ENCODE data around the gene GOLGA1. TPM values are rescaled to one million over a fixed set of nuclear protein-coding genes. Genes with fewer than 3 reads are reported as not detected.

GOLGA1 gene
- total RNA-seq, 2 experiments from 2014 or later = 19.0 to 19.2 TPM

Small RNA genes lying within 50 kb of the gene (small RNA-seq; reads per million reads assigned to genes)
- 0.26 reads per million for gene RNU4-82P

Other genes with a start within 250 kb of the GOLGA1 start
- 13.0 and 17.5 TPM in 2 replicates for gene NR6A1, start 169.8 kb downstream of the GOLGA1 start, total RNA-seq (2014; rRNA removed; shearing (Covaris generic))
- 21.7 and 23.0 TPM in 2 replicates for gene NR6A1, start 169.8 kb downstream of the GOLGA1 start, total RNA-seq (2022)
- 3.4 and 4.4 TPM in 2 replicates for gene OLFML2A, start 163.9 kb downstream of the GOLGA1 start, total RNA-seq (2014; rRNA removed; shearing (Covaris generic))
- 6.0 and 6.7 TPM in 2 replicates for gene OLFML2A, start 163.9 kb downstream of the GOLGA1 start, total RNA-seq (2022)
- not detected in 2 replicates for gene WDR38, start 87.6 kb downstream of the GOLGA1 start, total RNA-seq (2014; rRNA removed; shearing (Covaris generic))
- not detected in 2 replicates for gene WDR38, start 87.6 kb downstream of the GOLGA1 start, total RNA-seq (2022)
- gene RPL35, start 79.1 kb downstream of the GOLGA1 start, total RNA-seq (2014; rRNA removed; shearing (Covaris generic)) = 4,825 and 6,190 TPM in 2 replicates
- gene RPL35, start 79.1 kb downstream of the GOLGA1 start, total RNA-seq (2022) = 1,679 and 1,713 TPM in 2 replicates
- gene ARPC5L, start 79.0 kb downstream of the GOLGA1 start, total RNA-seq (2014; rRNA removed; shearing (Covaris generic)) = 70.0 and 74.0 TPM in 2 replicates
- gene ARPC5L, start 79.0 kb downstream of the GOLGA1 start, total RNA-seq (2022) = 91.5 and 107 TPM in 2 replicates
- 23.8 and 25.0 TPM in 2 replicates for gene SCAI, start 202.4 kb upstream of the GOLGA1 start, total RNA-seq (2014; rRNA removed; shearing (Covaris generic))
- 21.5 and 25.4 TPM in 2 replicates for gene SCAI, start 202.4 kb upstream of the GOLGA1 start, total RNA-seq (2022)
- 18.9 and 21.4 TPM in 2 replicates for gene PPP6C, start 248.7 kb upstream of the GOLGA1 start, total RNA-seq (2014; rRNA removed; shearing (Covaris generic))
- gene PPP6C, start 248.7 kb upstream of the GOLGA1 start, total RNA-seq (2022) = 51.9 and 55.1 TPM in 2 replicates